ENCODE measurements around the gene SMPD3. TPM values are rescaled to one million over a fixed set of nuclear protein-coding genes. Genes with fewer than 3 reads are reported as not detected.

Gene SMPD3
- total and polyA plus RNA-seq, 5 donors from 2014 or later, result 7.1 to 20.3 (median 18.1) TPM

GRCh38 chr16:68480084-68480995, 32.0 kb upstream of the SMPD3 start:
- Mint-ChIP-seq H3K27me3 (no peaks in the 10 kb centered on the region), H3K4me1 (peaks cover 0 to 4% (median 0%) of the 10 kb centered on the region in 4 donors), H3K9me3 (peaks cover 0 to 3% (median 0%) of the 10 kb centered on the region in 7 donors), H3K27ac (peak overlapping the region in 1 of 3 donors; percentile 59), H3K36me3 (peaks cover 3% of the 10 kb centered on the region), H3K4me3 (no peak overlapping the region)
- Histone ChIP-seq H3K4me3 (ENCODE audit: low read depth, low read length) (no peak overlapping the region), H3K4me1 (ENCODE audit: control insufficient read depth, insufficient read depth, low read length, poor library complexity, severe bottlenecking) (no peaks in the 10 kb centered on the region), H3K36me3 (ENCODE audit: control insufficient read depth, insufficient read depth, low read length) (no peaks in the 10 kb centered on the region), H3K27me3 (ENCODE audit: control insufficient read depth, insufficient read depth, low read length) (no peaks in the 10 kb centered on the region), H3K9me3 (ENCODE audit: control insufficient read depth in 2 of 2, low read length in 2 of 2) (no peaks in the 10 kb centered on the region), H3K27ac (ENCODE audit: insufficient read depth, low read length, poor library complexity, severe bottlenecking) (no peak overlapping the region)
- ATAC-seq (ENCODE audit: low read depth in 2 of 2) (no peak), DNase-seq (no peak)

- no peaks in the 10 kb centered on the region for H3K4me1 ChIP-seq (ENCODE audit: control insufficient read depth, insufficient read depth, low read length, poor library complexity, severe bottlenecking)
- no peak overlapping the region for H3K27ac ChIP-seq (ENCODE audit: insufficient read depth, low read length, poor library complexity, severe bottlenecking)
- no peaks in the 10 kb centered on the region for H3K27me3 ChIP-seq (ENCODE audit: control insufficient read depth, insufficient read depth, low read length)
- DNase-seq, result no peak
- Mint-ChIP-seq H3K27me3 (no peaks in the 10 kb centered on the region), H3K27ac (no peak overlapping the region), H3K36me3 (no peaks in the 10 kb centered on the region), H3K4me1 (peaks cover 0 to 4% (median 0%) of the 10 kb centered on the region in 4 donors), H3K4me3 (no peak overlapping the region), H3K9me3 (peaks cover 0 to 2% (median 0%) of the 10 kb centered on the region in 7 donors)
- H3K9me3 ChIP-seq (ENCODE audit: control insufficient read depth in 2 of 2, low read length in 2 of 2), result no peaks in the 10 kb centered on the region
- no peaks in the 10 kb centered on the region for H3K36me3 ChIP-seq (ENCODE audit: control insufficient read depth, insufficient read depth, low read length)
- ATAC-seq (ENCODE audit: low read depth in 2 of 2), result no peak
- no peak overlapping the region for H3K4me3 ChIP-seq (ENCODE audit: low read depth, low read length)
Observed at GRCh38 chr16:68479271-68479670, 31.0 kb upstream of the SMPD3 start.

GRCh38 chr16:68478526-68479250, 30.4 kb upstream of the SMPD3 start:
- Mint-ChIP-seq H3K4me1 (peaks cover 0 to 4% (median under 1%) of the 10 kb centered on the region in 4 donors), H3K4me3 (no peak overlapping the region), H3K9me3 (peaks cover 0 to 2% (median 0%) of the 10 kb centered on the region in 7 donors), H3K27me3 (no peaks in the 10 kb centered on the region), H3K36me3 (no peaks in the 10 kb centered on the region), H3K27ac (no peak overlapping the region)
- Histone ChIP-seq H3K4me3 (ENCODE audit: low read depth, low read length) (no peak overlapping the region), H3K9me3 (ENCODE audit: control insufficient read depth in 2 of 2, low read length in 2 of 2) (no peaks in the 10 kb centered on the region), H3K4me1 (ENCODE audit: control insufficient read depth, insufficient read depth, low read length, poor library complexity, severe bottlenecking) (no peaks in the 10 kb centered on the region), H3K27ac (ENCODE audit: insufficient read depth, low read length, poor library complexity, severe bottlenecking) (no peak overlapping the region), H3K27me3 (ENCODE audit: control insufficient read depth, insufficient read depth, low read length) (no peaks in the 10 kb centered on the region), H3K36me3 (ENCODE audit: control insufficient read depth, insufficient read depth, low read length) (no peaks in the 10 kb centered on the region)
- no peak for ATAC-seq (ENCODE audit: low read depth in 2 of 2)
- DNase-seq, result no peak

GRCh38 chr16:68475071-68475470, 26.8 kb upstream of the SMPD3 start:
- peaks cover 5% of the 10 kb centered on the region for H3K27me3 Mint-ChIP-seq
- H3K27me3 ChIP-seq (ENCODE audit: control insufficient read depth, insufficient read depth, low read length), result no peaks in the 10 kb centered on the region
- DNase-seq (no peak), ATAC-seq (ENCODE audit: low read depth in 2 of 2) (no peak)
- peaks cover 0 to 20% (median 17%) of the 10 kb centered on the region in 4 donors for H3K4me1 Mint-ChIP-seq
- H3K36me3 Mint-ChIP-seq, result no peaks in the 10 kb centered on the region
- H3K9me3 Mint-ChIP-seq, result peaks cover 0 to 2% (median 0%) of the 10 kb centered on the region in 7 donors
- H3K27ac ChIP-seq (ENCODE audit: insufficient read depth, low read length, poor library complexity, severe bottlenecking), result no peak overlapping the region
- H3K4me1 ChIP-seq (ENCODE audit: control insufficient read depth, insufficient read depth, low read length, poor library complexity, severe bottlenecking), result peaks cover 8% of the 10 kb centered on the region
- no peaks in the 10 kb centered on the region for H3K9me3 ChIP-seq (ENCODE audit: control insufficient read depth in 2 of 2, low read length in 2 of 2)
- H3K4me3 ChIP-seq (ENCODE audit: low read depth, low read length), result no peak overlapping the region
- H3K27ac Mint-ChIP-seq, result no peak overlapping the region
- no peaks in the 10 kb centered on the region for H3K36me3 ChIP-seq (ENCODE audit: control insufficient read depth, insufficient read depth, low read length)
- H3K4me3 Mint-ChIP-seq, result no peak overlapping the region

GRCh38 chr16:68473358-68474070, 25.2 kb upstream of the SMPD3 start:
- peaks cover 5% of the 10 kb centered on the region for H3K27me3 Mint-ChIP-seq
- Histone ChIP-seq H3K9me3 (ENCODE audit: control insufficient read depth in 2 of 2, low read length in 2 of 2) (no peaks in the 10 kb centered on the region), H3K27ac (ENCODE audit: insufficient read depth, low read length, poor library complexity, severe bottlenecking) (no peak overlapping the region), H3K27me3 (ENCODE audit: control insufficient read depth, insufficient read depth, low read length) (no peaks in the 10 kb centered on the region), H3K36me3 (ENCODE audit: control insufficient read depth, insufficient read depth, low read length) (no peaks in the 10 kb centered on the region), H3K4me1 (ENCODE audit: control insufficient read depth, insufficient read depth, low read length, poor library complexity, severe bottlenecking) (peaks cover 22% of the 10 kb centered on the region), H3K4me3 (ENCODE audit: low read depth, low read length) (no peak overlapping the region)
- H3K4me1 Mint-ChIP-seq, result peaks cover 0 to 36% (median 27%) of the 10 kb centered on the region in 4 donors
- no peak for DNase-seq
- no peak for ATAC-seq (ENCODE audit: low read depth in 2 of 2)
- H3K4me3 Mint-ChIP-seq, result peak overlapping the region in 2 of 4 donors; percentile 12 to 18
- H3K9me3 Mint-ChIP-seq, result peaks cover 0 to 2% (median 0%) of the 10 kb centered on the region in 7 donors
- peak overlapping the region in 2 of 3 donors; percentile 66 to 67 for H3K27ac Mint-ChIP-seq
- H3K36me3 Mint-ChIP-seq, result no peaks in the 10 kb centered on the region

GRCh38 chr16:68472581-68472980, 24.3 kb upstream of the SMPD3 start:
- H3K27ac Mint-ChIP-seq, result peak overlapping the region in 1 of 3 donors; percentile 26
- no peak overlapping the region for H3K4me3 Mint-ChIP-seq
- DNase-seq (no peak), ATAC-seq (ENCODE audit: low read depth in 2 of 2) (no peak)
- no peaks in the 10 kb centered on the region for H3K36me3 Mint-ChIP-seq
- H3K27me3 Mint-ChIP-seq, result peaks cover 5% of the 10 kb centered on the region
- Histone ChIP-seq H3K36me3 (ENCODE audit: control insufficient read depth, insufficient read depth, low read length) (no peaks in the 10 kb centered on the region), H3K27ac (ENCODE audit: insufficient read depth, low read length, poor library complexity, severe bottlenecking) (no peak overlapping the region), H3K4me1 (ENCODE audit: control insufficient read depth, insufficient read depth, low read length, poor library complexity, severe bottlenecking) (peaks cover 24% of the 10 kb centered on the region), H3K9me3 (ENCODE audit: control insufficient read depth in 2 of 2, low read length in 2 of 2) (no peaks in the 10 kb centered on the region), H3K4me3 (ENCODE audit: low read depth, low read length) (no peak overlapping the region), H3K27me3 (ENCODE audit: control insufficient read depth, insufficient read depth, low read length) (no peaks in the 10 kb centered on the region)
- peaks cover 0 to 45% (median 28%) of the 10 kb centered on the region in 4 donors for H3K4me1 Mint-ChIP-seq
- peaks cover 0 to 2% (median 0%) of the 10 kb centered on the region in 7 donors for H3K9me3 Mint-ChIP-seq

GRCh38 chr16:68470461-68471150, 22.3 kb upstream of the SMPD3 start:
- peak; percentile 55 to 69 for ATAC-seq (ENCODE audit: low read depth in 2 of 2)
- H3K27ac Mint-ChIP-seq, result peak overlapping the region; percentile 86 to 97 (median 87)
- peak overlapping the region; percentile 60 to 96 (median 88) for H3K4me3 Mint-ChIP-seq
- Histone ChIP-seq H3K27ac (ENCODE audit: insufficient read depth, low read length, poor library complexity, severe bottlenecking) (peak overlapping the region; percentile 64), H3K4me1 (ENCODE audit: control insufficient read depth, insufficient read depth, low read length, poor library complexity, severe bottlenecking) (peaks cover 24% of the 10 kb centered on the region), H3K27me3 (ENCODE audit: control insufficient read depth, insufficient read depth, low read length) (no peaks in the 10 kb centered on the region), H3K4me3 (ENCODE audit: low read depth, low read length) (peak overlapping the region; percentile 87), H3K9me3 (ENCODE audit: control insufficient read depth in 2 of 2, low read length in 2 of 2) (no peaks in the 10 kb centered on the region), H3K36me3 (ENCODE audit: control insufficient read depth, insufficient read depth, low read length) (no peaks in the 10 kb centered on the region)
- H3K4me1 Mint-ChIP-seq, result peaks cover 0 to 55% (median 33%) of the 10 kb centered on the region in 4 donors
- H3K27me3 Mint-ChIP-seq, result peaks cover 5% of the 10 kb centered on the region
- peak in 1 of 3 donors; percentile 7 for DNase-seq
- no peaks in the 10 kb centered on the region for H3K9me3 Mint-ChIP-seq
- no peaks in the 10 kb centered on the region for H3K36me3 Mint-ChIP-seq

All from CD4-positive, CD25-positive, alpha-beta regulatory T cell (primary cell).